ENCODE measurements around the gene GSE1.
A peak's percentile ranks its signal among the peaks of the same experiment; 100 is the strongest.

GSE1 gene

DNA sequence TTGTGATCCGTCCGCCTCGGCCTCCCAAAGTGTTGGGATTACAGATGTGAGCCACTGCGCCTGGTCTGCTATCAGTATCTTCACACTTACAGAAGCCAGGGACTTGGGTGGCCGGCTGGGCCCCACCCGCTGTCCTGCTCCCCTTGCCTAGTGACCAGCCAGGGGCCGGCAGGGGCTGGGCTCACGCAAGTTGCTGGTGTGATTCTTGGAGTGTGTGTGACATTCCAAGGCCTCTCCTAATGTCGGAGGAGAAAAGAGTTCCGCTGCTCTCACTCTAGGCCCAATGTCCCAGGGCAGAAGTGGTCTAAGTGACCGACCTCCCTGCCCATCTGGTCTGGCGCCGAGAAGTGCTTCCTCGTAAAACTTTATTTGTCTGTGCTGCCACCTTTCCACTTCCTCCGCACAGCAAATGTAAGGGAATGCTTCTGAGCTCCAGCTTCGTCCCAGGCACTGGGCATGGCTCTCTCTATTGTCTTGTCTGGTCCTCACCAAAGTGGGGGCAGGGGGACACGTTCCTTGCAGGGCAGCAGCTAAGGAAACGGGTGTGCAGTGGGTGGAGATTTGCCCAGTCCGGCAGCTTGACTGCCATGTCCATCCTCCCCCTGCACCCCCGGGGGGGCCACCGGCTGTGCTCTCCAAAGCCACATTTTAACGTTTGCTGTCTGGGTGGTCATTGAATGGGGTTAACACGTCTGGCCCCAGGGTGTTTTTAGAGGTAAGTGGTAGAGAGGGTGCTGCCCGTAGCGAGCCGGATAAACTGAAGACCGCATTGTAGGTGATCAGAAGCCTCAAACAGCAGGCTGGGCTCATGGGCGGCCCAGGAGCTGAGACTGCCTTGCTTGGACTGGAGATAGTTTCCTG is 7.8 kb upstream of the GSE1 start:
- DNase-seq (ENCODE audit: extremely low read depth in 1 of 2, low read depth in 1 of 2): no peak

DNA sequence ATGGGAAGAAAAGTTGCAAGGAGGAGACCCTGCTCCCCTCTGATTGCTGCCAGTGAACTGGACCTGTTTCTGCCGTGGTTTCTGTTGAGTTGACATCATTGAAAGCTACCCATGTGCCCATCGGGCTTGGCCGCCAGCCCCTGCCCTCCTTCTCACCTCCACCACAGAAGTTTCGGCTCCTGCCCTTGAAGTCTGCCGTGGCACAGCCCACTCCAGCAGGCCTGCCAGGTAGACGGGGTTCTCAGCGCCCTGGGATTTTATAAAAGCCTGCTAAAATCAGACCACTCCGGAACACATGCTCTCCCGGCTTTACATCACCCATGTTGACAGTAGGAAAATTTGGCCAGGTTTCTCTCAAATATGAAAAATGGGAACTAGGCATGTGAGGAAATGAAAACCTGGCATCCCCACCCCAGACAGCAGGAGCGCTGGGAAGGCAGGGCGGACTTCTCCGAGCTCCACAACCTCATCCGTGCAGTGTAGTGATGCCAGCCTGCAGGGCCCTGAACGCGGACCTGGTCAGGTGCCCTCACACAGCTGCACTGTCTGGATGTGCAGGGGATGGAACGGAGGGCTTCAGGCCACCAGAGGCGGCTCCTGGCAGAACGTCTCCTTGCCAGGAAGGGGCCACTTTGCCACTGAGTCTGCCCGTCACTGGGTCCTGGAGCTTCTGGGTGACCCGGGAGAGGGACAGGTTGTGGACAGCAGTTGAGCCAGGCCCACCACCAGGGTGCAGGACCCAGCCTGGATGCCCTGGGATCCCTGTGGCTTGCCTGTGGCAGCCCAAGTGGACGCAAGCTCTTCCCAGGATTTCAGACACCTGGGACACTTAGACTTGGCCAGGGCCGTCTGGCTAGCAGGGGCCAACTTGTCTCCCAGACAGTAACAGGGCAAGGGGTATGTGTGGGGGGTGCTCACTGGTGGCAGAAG is 6.9 kb upstream of the GSE1 start:
- no peak for DNase-seq (ENCODE audit: extremely low read depth in 1 of 2, low read depth in 1 of 2)

DNA sequence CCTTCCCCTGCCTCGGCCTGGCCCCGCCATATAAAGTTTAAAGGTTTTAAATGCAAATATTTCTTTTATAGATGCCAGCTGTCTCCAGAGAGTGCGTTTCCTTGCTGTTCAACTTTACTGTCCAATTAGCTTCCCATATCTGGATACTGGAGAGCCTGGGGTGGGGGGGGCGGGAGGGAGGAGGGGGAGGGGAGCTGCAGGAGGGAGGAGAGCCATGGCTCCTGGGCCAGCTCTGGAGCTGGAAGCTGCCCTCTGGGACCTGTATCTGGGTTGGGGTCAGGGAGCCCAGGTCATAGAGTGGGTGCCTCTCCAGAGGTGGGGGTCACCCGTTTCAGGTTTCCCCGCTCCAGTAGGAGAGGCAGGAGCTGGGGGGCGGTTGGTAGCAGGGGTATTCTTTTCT is 6.2 kb upstream of the GSE1 start:
- no peak for DNase-seq (ENCODE audit: extremely low read depth in 1 of 2, low read depth in 1 of 2)

DNA sequence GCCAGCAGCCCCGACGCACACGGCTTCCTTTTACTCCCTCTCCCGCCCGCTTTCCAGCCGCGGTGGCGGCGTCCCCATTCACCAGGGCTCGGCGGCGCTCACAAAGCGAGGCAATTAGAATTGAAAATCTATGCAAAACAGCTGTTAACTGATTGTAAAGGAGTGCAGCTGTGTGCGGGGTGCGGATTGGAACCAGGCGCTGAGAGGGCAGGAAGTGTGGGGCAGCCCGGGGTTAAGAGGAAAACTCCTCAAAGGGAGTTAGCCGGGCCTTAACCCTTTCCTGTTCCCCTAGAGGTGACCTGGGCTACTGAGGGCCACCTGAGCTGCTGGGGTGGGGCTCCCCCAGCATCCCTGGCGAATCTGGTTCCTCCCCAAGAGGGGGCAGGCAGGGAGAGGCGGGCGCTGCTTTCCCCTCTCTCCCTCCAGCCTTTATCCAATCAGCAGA is 5.8 kb upstream of the GSE1 start:
- DNase-seq (ENCODE audit: extremely low read depth in 1 of 2, low read depth in 1 of 2): no peak

DNA sequence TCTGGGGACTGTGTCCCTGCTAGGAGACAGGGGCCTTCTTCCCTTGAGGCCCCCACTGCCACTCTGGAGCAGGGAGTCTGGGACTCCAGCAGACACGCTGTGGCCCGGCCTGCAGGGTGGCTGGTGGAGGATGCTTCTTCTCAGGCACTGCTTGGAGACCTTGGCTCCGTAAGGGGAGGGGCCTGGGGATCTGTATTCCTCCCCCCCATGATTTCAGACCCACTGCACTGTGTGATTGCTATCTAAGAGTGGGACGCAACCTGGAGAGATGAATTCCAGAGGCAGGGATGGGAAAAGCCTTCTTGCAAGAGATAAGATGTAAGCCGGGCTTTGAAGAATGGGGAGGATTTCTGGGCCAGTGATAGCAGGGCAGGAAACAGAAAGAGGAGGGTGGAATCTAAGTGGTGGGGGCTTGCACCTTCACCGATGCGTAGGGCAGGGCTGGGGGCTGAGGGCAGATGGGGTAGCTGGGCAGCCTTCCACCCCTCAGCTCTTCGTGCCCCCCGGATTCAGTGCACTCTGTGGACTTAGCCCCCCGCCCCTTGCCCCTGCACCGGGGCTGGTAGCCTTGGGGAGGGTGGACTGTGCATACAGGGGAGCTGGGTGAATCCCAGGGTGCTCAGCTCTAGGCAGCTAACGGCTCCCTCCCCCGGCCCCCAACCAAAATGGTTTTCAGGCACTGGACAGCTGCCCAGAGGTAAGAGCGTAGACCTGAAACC is 5.2 kb upstream of the GSE1 start:
- no peak for DNase-seq (ENCODE audit: extremely low read depth in 1 of 2, low read depth in 1 of 2)

DNA sequence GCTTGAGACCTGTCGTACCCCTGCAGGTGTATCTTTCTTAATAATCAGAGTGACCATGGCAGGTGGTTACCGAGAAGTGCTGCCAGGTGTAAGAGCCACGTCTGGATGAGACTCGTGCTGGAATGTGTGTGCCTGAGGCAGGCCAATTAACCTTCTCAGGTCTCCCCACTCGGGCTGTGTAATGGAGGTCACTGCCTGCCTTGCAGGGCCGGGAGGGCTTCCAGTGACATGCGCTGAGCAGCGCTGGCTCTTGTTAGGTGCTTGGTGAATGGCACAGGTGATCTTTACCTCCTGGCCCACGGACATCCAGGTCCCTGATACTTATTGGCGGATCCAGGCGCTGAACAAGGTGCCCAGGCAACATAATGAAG is 4.6 kb upstream of the GSE1 start:
- no peak for DNase-seq (ENCODE audit: extremely low read depth in 1 of 2, low read depth in 1 of 2)

DNA sequence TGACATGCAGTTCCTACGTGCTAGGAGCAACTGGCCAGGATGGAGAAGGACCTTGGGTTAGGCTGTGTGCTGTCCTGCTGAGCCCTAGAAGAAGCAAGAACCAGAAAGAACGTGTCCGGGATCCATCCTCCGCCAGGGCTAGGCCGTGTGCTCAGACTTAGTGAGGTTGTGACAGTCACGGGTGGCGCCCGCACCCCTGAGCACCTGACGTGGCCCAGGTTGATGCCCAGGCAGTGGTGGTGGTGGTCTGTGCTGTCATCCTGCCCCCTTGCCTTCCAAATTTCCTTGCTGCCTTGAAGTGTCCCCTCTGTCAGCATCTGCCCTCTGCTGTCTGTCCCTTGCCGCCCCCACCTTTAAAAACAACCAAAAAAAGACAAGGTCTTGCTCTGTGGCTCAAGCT is 4.2 kb upstream of the GSE1 start:
- no peak for DNase-seq (ENCODE audit: extremely low read depth in 1 of 2, low read depth in 1 of 2)

DNA sequence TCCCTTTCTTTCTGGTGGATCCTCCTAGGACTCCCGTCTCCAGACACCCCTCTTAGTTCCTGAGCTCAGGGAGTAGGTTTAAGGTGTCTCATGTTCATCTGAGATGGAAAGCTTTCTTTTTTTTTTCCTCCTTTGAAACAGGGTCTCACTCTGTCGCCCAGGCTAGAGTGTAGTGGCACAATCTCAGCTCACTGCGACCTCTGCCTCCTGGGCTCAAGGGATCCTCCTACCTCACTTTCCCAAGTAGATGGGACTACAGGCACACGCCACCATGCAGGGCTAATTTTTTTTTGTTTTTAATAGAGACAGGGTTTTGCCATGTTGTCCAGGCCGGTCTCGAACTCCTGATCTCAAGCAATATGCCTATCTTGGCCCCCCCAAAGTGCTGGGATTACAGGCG is 3.6 kb upstream of the GSE1 start:
- no peak for DNase-seq (ENCODE audit: extremely low read depth in 1 of 2, low read depth in 1 of 2)

DNA sequence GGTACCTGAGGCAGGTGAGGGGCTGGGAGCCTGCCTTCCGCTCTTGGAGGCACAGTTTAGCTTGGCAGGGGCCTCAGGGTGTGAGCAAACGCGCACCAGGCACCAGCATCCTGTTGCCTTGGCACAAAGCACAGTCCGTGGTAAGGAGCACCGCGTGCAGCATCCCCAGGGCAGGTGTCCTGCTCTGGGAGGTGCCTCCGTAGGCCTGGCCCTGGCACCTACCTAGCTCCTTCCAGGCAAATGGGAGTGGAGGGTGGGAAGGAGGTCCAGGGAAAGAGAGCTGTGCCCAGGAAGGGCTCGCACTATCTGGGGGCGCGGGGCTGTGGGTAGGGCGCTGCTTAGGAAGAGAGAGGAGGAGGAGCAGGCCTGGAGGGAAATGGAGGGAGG is 3.1 kb upstream of the GSE1 start:
- DNase-seq (ENCODE audit: extremely low read depth in 1 of 2, low read depth in 1 of 2): no peak

DNA sequence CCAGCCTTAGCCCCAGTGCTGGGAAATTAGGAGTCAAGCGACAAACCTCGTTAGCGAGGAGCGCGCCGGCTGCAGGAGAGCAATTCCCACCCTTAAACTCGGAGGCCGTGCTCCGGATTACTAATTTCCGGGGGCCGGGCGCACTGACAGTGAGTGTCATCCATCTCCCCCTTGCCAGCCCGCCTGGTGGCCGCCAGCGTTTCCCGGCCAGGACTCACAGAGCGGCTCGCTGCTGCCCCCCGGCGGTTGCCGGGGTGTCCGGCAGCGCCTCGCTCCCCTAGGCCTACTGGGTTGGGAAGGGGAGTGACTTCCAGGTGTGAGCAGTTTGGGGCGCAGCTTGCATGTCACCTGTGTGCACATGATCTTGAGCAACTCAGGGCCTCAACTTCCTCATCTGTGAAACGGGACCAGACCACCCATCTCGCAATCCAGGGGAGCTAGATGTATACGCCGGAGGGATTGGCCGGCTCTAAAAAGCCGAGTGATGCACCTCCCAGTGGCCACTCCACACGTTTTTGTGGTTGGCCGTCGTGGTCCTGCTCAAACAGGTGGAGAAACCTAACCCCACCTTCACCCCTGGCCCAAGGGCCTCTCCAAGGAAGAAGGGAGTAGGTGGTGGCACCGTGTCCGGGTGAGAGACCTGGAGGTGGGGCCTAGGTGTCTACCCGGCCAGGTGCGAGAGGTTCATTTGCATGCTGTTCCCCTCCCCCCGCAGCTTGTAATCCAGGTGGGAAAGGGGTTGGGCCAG is 2.5 kb upstream of the GSE1 start:
- peak; percentile 76 to 80 for DNase-seq (ENCODE audit: extremely low read depth in 1 of 2, low read depth in 1 of 2)

DNA sequence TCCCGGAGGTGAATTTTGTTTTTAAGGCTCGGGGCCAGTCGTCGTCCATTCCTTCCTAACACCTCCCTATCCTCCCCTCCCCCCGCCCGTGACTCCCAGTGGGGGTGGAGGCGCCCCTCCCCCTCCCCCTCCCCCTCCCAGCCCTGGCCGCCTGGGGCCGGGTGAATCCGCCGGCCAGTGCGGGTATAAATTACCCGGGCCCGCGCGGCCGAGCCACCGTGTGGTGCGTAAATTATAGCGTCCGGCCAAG is 2.0 kb upstream of the GSE1 start:
- DNase-seq (ENCODE audit: extremely low read depth in 1 of 2, low read depth in 1 of 2): no peak

DNA sequence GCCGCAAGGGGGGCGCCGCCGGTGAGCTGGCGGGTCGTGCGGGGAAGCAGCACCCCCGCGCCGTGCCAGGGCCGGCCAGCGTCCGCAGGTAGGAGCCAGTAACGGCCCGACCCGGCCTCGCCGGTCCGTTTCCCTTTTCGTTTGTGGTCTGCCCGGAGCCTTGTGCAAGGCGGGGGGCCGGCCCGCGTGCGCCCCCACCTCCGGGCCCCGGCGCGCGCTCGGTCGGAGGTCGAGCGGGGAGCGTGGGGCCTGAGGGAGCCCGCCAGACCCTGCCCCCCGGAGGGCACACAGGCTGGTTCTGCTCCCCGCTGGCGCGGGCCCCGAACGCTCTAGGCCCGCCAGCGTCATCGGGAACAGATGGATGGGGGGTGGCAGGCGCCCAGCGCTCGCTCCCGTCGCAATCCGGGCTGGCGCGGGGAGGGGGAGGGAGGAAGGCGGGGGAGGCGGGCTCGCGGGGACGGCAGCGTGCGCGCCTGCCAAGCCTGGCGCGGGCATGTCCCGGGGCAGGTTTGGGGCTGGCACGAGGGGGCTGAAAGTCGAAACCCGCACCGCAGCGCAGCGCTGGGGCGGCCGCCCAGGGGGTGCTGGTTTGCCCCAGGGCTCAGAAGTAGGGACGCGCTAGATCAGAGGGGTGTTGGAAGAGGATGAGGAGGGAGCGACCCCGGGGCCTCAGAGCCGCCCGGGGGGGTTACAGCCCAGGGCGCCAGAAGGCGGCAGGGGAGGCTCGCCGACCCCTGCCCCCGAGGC is 1.5 kb upstream of the GSE1 start:
- DNase-seq (ENCODE audit: extremely low read depth in 1 of 2, low read depth in 1 of 2): no peak

DNA sequence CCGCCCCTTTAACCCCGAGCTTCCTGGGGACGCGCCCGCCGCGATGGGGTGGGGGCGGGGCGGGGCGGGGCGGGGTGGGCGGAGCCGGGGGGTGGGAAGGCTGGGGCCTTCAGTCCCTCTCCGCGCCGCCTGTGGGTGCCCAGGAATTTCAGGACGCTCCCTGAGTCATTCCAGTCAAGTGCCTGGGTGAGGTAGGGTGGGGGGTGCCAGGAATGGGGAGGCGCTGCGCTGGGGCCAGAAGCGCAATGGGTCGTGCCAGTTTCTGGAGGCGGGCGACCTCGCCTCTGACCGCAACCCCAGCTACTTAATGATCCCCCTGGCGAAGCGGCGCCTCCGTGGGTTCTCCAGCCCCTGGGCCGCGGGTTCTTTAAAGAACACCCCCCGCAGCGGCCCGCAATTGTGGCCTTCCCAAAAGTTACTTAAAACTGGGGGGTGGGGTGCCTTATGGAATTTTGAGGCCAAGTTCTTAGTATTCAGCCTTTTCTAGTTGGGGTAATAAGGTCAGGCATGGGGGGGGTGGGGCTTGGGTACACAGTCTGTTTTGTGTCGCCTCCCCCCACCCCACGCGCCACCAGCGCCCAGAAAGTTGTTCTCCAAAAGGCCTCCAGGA is 826 bp upstream of the GSE1 start:
- no peak for DNase-seq (ENCODE audit: extremely low read depth in 1 of 2, low read depth in 1 of 2)

DNA sequence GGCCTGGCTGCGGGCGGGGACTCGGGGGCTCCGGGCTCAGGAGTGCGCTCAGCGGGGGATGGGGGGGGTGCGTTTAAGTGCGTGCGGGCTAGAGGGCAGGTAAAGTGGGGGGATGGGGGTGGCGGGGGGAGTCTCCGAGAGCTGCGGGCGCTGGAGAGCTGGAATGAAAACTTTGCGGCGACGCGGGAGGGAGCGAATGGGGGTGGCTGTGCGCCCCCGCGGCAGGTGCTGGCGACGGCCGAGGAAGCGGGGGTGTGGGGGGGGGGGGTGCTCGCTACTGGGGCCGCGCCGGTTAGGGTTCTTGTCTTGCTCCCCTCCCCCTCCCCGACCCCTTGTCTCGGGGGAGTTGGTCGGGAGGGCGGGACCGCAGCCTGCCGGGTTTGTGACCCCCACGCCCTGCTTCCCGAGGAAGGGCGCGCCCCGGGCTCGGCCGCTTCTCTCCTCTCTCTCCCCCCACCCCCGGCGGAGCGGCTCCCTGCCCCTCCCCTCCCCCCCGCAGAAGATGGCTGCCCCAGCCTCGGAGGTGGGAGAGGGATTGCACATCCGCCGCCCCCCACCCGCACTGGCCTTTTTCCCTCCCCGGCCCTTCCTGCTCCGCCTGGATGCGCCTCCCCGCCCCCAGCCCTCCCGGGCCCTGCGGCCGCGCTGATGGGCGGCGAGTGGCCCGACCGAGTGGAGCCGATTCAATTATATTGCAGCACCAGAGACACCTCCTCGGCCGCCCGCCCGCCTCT is 649 bp downstream of the GSE1 start:
- no peak for DNase-seq (ENCODE audit: extremely low read depth in 1 of 2, low read depth in 1 of 2)

DNA sequence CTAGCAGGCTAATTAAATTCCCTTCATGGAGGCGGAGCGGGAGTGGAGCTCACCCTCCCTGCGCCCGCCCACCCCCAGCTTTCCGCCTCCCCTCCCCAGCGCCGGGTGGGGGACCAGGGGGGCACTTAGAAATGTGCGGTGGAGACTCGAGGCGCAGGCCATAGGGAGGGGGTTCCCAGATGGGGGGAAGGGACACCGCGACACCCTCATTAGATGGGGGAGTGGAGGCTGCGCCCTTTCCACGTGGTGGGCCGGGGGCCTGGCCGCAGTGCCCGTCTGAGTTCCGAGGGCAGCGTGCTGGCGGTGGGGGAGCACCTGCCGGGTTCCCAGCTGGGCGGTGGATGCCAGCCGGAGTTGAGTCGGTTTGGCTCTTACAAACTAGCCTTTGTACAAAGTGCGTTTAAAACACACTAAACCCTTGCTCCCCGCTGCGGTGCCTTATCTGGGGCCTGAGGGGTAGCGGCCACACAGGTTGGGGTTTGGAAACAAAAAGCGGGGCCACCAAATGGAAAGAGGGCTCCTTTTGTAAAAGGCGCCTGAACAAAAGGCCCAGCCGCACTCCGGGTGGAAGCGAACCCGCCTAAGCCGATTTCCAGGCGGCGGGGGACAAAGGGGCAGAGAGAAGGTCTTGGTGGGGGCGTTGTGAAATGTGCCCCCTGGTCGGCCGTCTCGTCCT is 1.4 kb downstream of the GSE1 start:
- no peak for DNase-seq (ENCODE audit: extremely low read depth in 1 of 2, low read depth in 1 of 2)

DNA sequence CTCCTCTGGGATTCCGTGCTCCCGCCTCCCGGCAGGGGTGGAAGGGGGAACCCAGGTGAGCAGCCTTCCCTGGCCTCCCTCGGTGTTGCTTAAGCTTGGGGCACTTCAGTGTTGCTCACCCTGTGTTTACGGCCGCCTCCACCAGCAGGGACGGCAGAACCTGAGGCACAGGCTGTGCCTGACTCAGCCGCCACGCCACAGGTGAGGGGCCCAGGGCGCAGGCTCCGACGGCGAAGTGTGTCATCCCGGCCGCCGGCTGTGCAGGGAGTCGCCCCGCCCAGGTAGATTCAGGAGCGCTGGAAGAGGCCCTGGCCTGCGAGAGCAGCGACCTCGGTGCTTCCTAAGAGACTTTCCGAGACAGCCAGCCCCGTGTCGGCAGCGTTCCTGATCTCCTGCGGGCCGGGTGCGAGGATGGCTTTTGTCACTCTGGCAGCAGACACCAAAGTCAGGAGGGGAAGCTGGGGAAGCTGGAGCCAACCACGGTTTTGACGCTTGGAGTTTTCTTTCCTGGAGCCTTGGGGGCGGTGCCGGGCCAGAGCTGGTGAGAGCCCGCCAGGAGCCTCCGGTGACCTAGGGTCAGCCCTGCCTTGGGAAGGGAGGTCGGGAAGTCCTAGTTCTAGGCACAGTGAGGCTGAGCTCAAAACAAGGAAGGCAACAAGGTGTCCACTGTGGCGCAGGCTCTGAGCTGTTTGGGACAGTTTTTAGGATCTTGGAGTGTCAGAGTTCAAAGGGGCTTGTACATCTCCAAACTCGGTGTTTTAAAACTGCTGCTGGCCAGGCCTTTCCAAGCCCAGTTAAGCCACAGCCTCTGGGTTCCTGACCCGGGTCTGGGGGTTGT is 2.1 kb downstream of the GSE1 start:
- DNase-seq (ENCODE audit: extremely low read depth in 1 of 2, low read depth in 1 of 2): peak; percentile 52 to 73

DNA sequence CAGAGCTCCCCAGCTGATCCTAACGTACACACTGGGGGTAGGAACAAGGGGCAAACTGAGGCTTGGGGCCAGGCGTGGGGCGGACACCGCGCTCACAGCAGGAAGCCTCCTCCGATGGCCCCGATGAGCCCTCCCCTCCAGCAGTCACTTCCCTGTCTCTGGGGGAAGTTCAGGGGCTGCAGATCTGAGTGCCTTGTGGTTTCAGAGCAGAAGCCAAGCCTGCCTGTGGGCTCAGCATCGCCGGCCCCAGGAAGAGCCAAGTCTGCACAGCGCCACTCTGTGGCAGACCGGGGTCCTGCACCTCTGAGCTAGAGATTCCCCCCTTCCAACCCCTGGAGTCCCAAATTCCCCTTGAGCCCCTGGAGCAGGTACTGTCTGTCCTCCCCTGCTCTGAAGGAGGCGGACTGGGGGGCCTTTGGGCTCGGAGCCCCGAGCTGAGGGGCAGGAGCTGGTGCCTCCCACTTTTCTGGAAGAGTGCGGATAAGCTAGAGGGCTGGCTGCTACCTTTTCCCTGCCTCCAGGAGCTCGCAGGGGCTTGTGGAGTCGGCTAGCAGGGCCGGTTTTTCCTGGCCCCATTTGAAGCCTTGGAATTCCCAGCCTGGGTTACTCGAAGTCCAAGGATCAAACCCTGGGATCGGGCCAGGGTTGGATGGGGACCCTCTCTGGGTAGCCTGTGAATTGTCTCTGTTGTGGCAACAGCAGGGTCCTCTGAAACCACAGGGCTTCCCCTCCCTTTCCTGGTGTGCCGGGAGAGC is 2.9 kb downstream of the GSE1 start:
- peak; percentile 68 to 73 for DNase-seq (ENCODE audit: extremely low read depth in 1 of 2, low read depth in 1 of 2)

Data from stimulated activated CD8-positive, alpha-beta memory T cell treated with anti-CD3 and anti-CD28 coated beads, Interleukin-7, amount 100 ng/mL, for 48 hours (primary cell).